ENCODE measurements around the gene MYL10.

The MYL10 gene

GRCh38 chr7:101626758-101627157 is 2.3 kb downstream of the MYL10 start:
- Histone ChIP-seq H3K23ac (ENCODE audit: low read length in 2 of 2) (no peak overlapping the region), H2BK120ac (ENCODE audit: low read depth, low read length) (no peak overlapping the region), H2BK15ac (ENCODE audit: low read depth, poor library complexity, severe bottlenecking) (no peak overlapping the region), H3K27ac (ENCODE audit: low read length, poor library complexity, severe bottlenecking) (no peak overlapping the region), H2BK12ac (ENCODE audit: low read length in 2 of 2) (no peak overlapping the region), H3K9me3 (ENCODE audit: control insufficient read depth, low read length) (no peaks in the 10 kb centered on the region), H2AFZ (ENCODE audit: low read depth, low read length) (no peak overlapping the region), H4K8ac (ENCODE audit: low read length) (no peak overlapping the region), H3K27me3 (ENCODE audit: control insufficient read depth in 1 of 2, insufficient read depth in 1 of 2, low read length in 2 of 2) (peaks cover 17 to 58% of the 10 kb centered on the region in 2 experiments), H3K18ac (ENCODE audit: low read depth in 1 of 2, low read length in 2 of 2) (no peak overlapping the region), H4K91ac (ENCODE audit: low read length) (no peak overlapping the region), H3K9ac (ENCODE audit: low read length) (no peak overlapping the region), H2BK5ac (ENCODE audit: low read depth, low read length, poor library complexity, severe bottlenecking) (no peak overlapping the region), H3K4me3 (ENCODE audit: insufficient read depth in 1 of 2, low read depth in 1 of 2, low read length in 2 of 2) (no peak overlapping the region), H2AK5ac (ENCODE audit: low read length, severe bottlenecking) (no peak overlapping the region), H3K36me3 (ENCODE audit: control insufficient read depth in 1 of 2, insufficient read depth in 2 of 2, low read depth in 1 of 2, low read length in 2 of 2) (no peaks in the 10 kb centered on the region), H3K14ac (ENCODE audit: low read length in 2 of 2) (no peak overlapping the region), H3K4me2 (ENCODE audit: low read length, poor library complexity, severe bottlenecking) (no peak overlapping the region), H3K79me1 (replicated peaks; ENCODE audit: low read length, poor library complexity, severe bottlenecking) (no peaks in the 10 kb centered on the region), H3K4ac (ENCODE audit: low read depth in 1 of 2, low read length in 2 of 2) (no peak overlapping the region), H3K4me1 (ENCODE audit: control insufficient read depth, insufficient read depth, low read depth, low read length) (peaks cover 29% of the 10 kb centered on the region)
- DNase-seq = no peak
- 96% methylated on average over 8 of the region's 9 CpGs for WGBS

- H2AK5ac ChIP-seq (ENCODE audit: low read length, severe bottlenecking) = peak overlapping the region; percentile 32
- H3K27ac ChIP-seq (ENCODE audit: low read length, poor library complexity, severe bottlenecking) = no peak overlapping the region
- no peak overlapping the region for H3K4me3 ChIP-seq (ENCODE audit: insufficient read depth in 1 of 2, low read depth in 1 of 2, low read length in 2 of 2)
- no peak overlapping the region for H2AFZ ChIP-seq (ENCODE audit: low read depth, low read length)
- peak overlapping the region in 1 of 2 experiments; percentile 18 for H3K23ac ChIP-seq (ENCODE audit: low read length in 2 of 2)
- no peak overlapping the region for H3K4me2 ChIP-seq (ENCODE audit: low read length, poor library complexity, severe bottlenecking)
- H2BK15ac ChIP-seq (ENCODE audit: low read depth, poor library complexity, severe bottlenecking) = no peak overlapping the region
- H3K9me3 ChIP-seq (ENCODE audit: control insufficient read depth, low read length) = no peaks in the 10 kb centered on the region
- no peak overlapping the region for H3K18ac ChIP-seq (ENCODE audit: low read depth in 1 of 2, low read length in 2 of 2)
- H2BK12ac ChIP-seq (ENCODE audit: low read length in 2 of 2) = no peak overlapping the region
- peaks cover 23% of the 10 kb centered on the region for H3K4me1 ChIP-seq (ENCODE audit: control insufficient read depth, insufficient read depth, low read depth, low read length)
- no peak overlapping the region for H4K91ac ChIP-seq (ENCODE audit: low read length)
- WGBS = 68% methylated on average over 15 of the region's 15 CpGs
- no peak overlapping the region for H2BK5ac ChIP-seq (ENCODE audit: low read depth, low read length, poor library complexity, severe bottlenecking)
- no peaks in the 10 kb centered on the region for H3K36me3 ChIP-seq (ENCODE audit: control insufficient read depth in 1 of 2, insufficient read depth in 2 of 2, low read depth in 1 of 2, low read length in 2 of 2)
- H3K9ac ChIP-seq (ENCODE audit: low read length) = no peak overlapping the region
- no peak overlapping the region for H4K8ac ChIP-seq (ENCODE audit: low read length)
- DNase-seq = no peak
- no peaks in the 10 kb centered on the region for H3K79me1 ChIP-seq (replicated peaks; ENCODE audit: low read length, poor library complexity, severe bottlenecking)
- H3K27me3 ChIP-seq (ENCODE audit: control insufficient read depth in 1 of 2, insufficient read depth in 1 of 2, low read length in 2 of 2) = peaks cover 17 to 59% of the 10 kb centered on the region in 2 experiments
- H2BK120ac ChIP-seq (ENCODE audit: low read depth, low read length) = no peak overlapping the region
- no peak overlapping the region for H3K4ac ChIP-seq (ENCODE audit: low read depth in 1 of 2, low read length in 2 of 2)
- peak overlapping the region in 1 of 2 experiments; percentile 14 for H3K14ac ChIP-seq (ENCODE audit: low read length in 2 of 2)
Observed at GRCh38 chr7:101626069-101626671, 2.9 kb downstream of the MYL10 start.

- no peaks in the 10 kb centered on the region for H3K79me1 ChIP-seq (replicated peaks; ENCODE audit: low read length, poor library complexity, severe bottlenecking)
- no peaks in the 10 kb centered on the region for H3K9me3 ChIP-seq (ENCODE audit: control insufficient read depth, low read length)
- 44% methylated on average over 18 of the region's 18 CpGs for WGBS
- no peak overlapping the region for H3K4ac ChIP-seq (ENCODE audit: low read depth in 1 of 2, low read length in 2 of 2)
- no peak overlapping the region for H3K18ac ChIP-seq (ENCODE audit: low read depth in 1 of 2, low read length in 2 of 2)
- no peak overlapping the region for H3K4me2 ChIP-seq (ENCODE audit: low read length, poor library complexity, severe bottlenecking)
- H2BK12ac ChIP-seq (ENCODE audit: low read length in 2 of 2) = no peak overlapping the region
- no peak overlapping the region for H4K8ac ChIP-seq (ENCODE audit: low read length)
- H3K4me3 ChIP-seq (ENCODE audit: insufficient read depth in 1 of 2, low read depth in 1 of 2, low read length in 2 of 2) = no peak overlapping the region
- peaks cover 17 to 54% of the 10 kb centered on the region in 2 experiments for H3K27me3 ChIP-seq (ENCODE audit: control insufficient read depth in 1 of 2, insufficient read depth in 1 of 2, low read length in 2 of 2)
- no peak overlapping the region for H2AFZ ChIP-seq (ENCODE audit: low read depth, low read length)
- H3K4me1 ChIP-seq (ENCODE audit: control insufficient read depth, insufficient read depth, low read depth, low read length) = peaks cover 14% of the 10 kb centered on the region
- no peak overlapping the region for H4K91ac ChIP-seq (ENCODE audit: low read length)
- H3K14ac ChIP-seq (ENCODE audit: low read length in 2 of 2) = no peak overlapping the region
- H2BK15ac ChIP-seq (ENCODE audit: low read depth, poor library complexity, severe bottlenecking) = no peak overlapping the region
- DNase-seq = no peak
- H3K36me3 ChIP-seq (ENCODE audit: control insufficient read depth in 1 of 2, insufficient read depth in 2 of 2, low read depth in 1 of 2, low read length in 2 of 2) = no peaks in the 10 kb centered on the region
- no peak overlapping the region for H3K23ac ChIP-seq (ENCODE audit: low read length in 2 of 2)
- H3K27ac ChIP-seq (ENCODE audit: low read length, poor library complexity, severe bottlenecking) = no peak overlapping the region
- no peak overlapping the region for H2AK5ac ChIP-seq (ENCODE audit: low read length, severe bottlenecking)
- no peak overlapping the region for H3K9ac ChIP-seq (ENCODE audit: low read length)
- no peak overlapping the region for H2BK5ac ChIP-seq (ENCODE audit: low read depth, low read length, poor library complexity, severe bottlenecking)
- H2BK120ac ChIP-seq (ENCODE audit: low read depth, low read length) = no peak overlapping the region
Observed at GRCh38 chr7:101625031-101625791, 3.9 kb downstream of the MYL10 start.

- Histone ChIP-seq H3K14ac (ENCODE audit: low read length in 2 of 2) (no peak overlapping the region), H3K4me3 (ENCODE audit: insufficient read depth in 1 of 2, low read depth in 1 of 2, low read length in 2 of 2) (no peak overlapping the region), H2BK12ac (ENCODE audit: low read length in 2 of 2) (no peak overlapping the region), H4K8ac (ENCODE audit: low read length) (no peak overlapping the region), H3K23ac (ENCODE audit: low read length in 2 of 2) (no peak overlapping the region), H3K18ac (ENCODE audit: low read depth in 1 of 2, low read length in 2 of 2) (no peak overlapping the region), H2BK15ac (ENCODE audit: low read depth, poor library complexity, severe bottlenecking) (no peak overlapping the region), H3K27me3 (ENCODE audit: control insufficient read depth in 1 of 2, insufficient read depth in 1 of 2, low read length in 2 of 2) (peaks cover 17 to 52% of the 10 kb centered on the region in 2 experiments), H3K79me1 (replicated peaks; ENCODE audit: low read length, poor library complexity, severe bottlenecking) (no peaks in the 10 kb centered on the region), H3K9ac (ENCODE audit: low read length) (no peak overlapping the region), H2BK120ac (ENCODE audit: low read depth, low read length) (no peak overlapping the region), H3K9me3 (ENCODE audit: control insufficient read depth, low read length) (no peaks in the 10 kb centered on the region), H2BK5ac (ENCODE audit: low read depth, low read length, poor library complexity, severe bottlenecking) (no peak overlapping the region), H2AK5ac (ENCODE audit: low read length, severe bottlenecking) (no peak overlapping the region), H3K36me3 (ENCODE audit: control insufficient read depth in 1 of 2, insufficient read depth in 2 of 2, low read depth in 1 of 2, low read length in 2 of 2) (no peaks in the 10 kb centered on the region), H2AFZ (ENCODE audit: low read depth, low read length) (no peak overlapping the region), H3K4ac (ENCODE audit: low read depth in 1 of 2, low read length in 2 of 2) (no peak overlapping the region), H3K27ac (ENCODE audit: low read length, poor library complexity, severe bottlenecking) (no peak overlapping the region), H3K4me2 (ENCODE audit: low read length, poor library complexity, severe bottlenecking) (no peak overlapping the region), H4K91ac (ENCODE audit: low read length) (no peak overlapping the region), H3K4me1 (ENCODE audit: control insufficient read depth, insufficient read depth, low read depth, low read length) (peaks cover 12% of the 10 kb centered on the region)
- DNase-seq = no peak
- WGBS = 69% methylated on average over 23 of the region's 23 CpGs
Observed at GRCh38 chr7:101624246-101625001, 4.7 kb downstream of the MYL10 start.

Measured in mesenchymal stem cell (in vitro differentiated cells and primary cell).